Posterior vena cava (tissue), 2 donors: ENCODE data around the gene SUN1. TPM values are rescaled to one million over a fixed set of nuclear protein-coding genes. Genes with fewer than 3 reads are reported as not detected.
A peak's percentile ranks its signal among the peaks of the same experiment; 100 is the strongest.
"Not testable (repeated sequence)": the region's sequence is repeated elsewhere in the genome, so short reads cannot be mapped to it uniquely, and the experiment has no call there.

Source experiments
- DNase-seq: peaks from one replicate; pipeline ENCODE4 v3.0.0-alpha.2; 2020; ENCODE audit warnings: low spot score
- intact Hi-C, 2 donors: fragments of 100-400 bp; cut with DNase I; formaldehyde crosslinking; loops; one replicate each; pipeline versions ENCODE4 v1.14.1 to v1.14.2; 2022 to 2023
- total RNA-seq, 2 donors: library from RNA; stranded (reverse); fragmentation: NEBNext Ultra II Directional; extraction: Animal tissue kit (Norgen Biotek cat#: 25700); gene quantifications; one replicate each; pipeline ENCODE4 v1.2.1, GENCODE V29; 2021
- donor health status: DM: yes; HTN: yes; CAD: no.
- donor health status: DM: yes; HTN: yes; CAD: no.

SUN1 gene
- total RNA-seq, 2 donors from 2014 or later = 110 to 132 TPM

DNA sequence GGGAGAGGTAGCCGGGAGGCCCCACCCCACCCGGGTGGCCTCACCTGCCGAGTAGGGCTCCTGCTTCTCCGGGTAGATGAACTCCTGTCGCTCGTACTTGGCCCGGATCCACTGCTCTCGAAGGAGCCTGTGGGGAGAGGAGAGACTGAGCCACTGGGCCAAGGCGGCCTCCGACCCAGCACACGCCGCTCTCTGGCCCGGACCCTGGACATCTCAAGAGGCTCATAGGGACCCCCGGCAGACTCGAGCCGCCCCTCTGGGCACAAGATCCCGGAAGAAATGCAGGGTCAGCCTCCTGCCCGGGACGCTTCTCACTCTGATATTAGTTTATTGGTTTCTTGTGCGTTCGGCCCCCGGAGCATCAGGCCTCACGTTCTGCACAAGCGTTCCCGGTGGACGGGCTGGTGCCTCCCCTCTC lies 87.7 kb downstream of the SUN1 start:
- intact Hi-C loops = no loop called here
- peak; percentile 69 for DNase-seq

GRCh38 chr7:920351-921070 lies 88.2 kb downstream of the SUN1 start:
- intact Hi-C loops = no loop called here
- peak; percentile 79 for DNase-seq

- intact Hi-C loops = no loop called here
Measured at GRCh38 chr7:921071-921461, 88.8 kb downstream of the SUN1 start.

DNA sequence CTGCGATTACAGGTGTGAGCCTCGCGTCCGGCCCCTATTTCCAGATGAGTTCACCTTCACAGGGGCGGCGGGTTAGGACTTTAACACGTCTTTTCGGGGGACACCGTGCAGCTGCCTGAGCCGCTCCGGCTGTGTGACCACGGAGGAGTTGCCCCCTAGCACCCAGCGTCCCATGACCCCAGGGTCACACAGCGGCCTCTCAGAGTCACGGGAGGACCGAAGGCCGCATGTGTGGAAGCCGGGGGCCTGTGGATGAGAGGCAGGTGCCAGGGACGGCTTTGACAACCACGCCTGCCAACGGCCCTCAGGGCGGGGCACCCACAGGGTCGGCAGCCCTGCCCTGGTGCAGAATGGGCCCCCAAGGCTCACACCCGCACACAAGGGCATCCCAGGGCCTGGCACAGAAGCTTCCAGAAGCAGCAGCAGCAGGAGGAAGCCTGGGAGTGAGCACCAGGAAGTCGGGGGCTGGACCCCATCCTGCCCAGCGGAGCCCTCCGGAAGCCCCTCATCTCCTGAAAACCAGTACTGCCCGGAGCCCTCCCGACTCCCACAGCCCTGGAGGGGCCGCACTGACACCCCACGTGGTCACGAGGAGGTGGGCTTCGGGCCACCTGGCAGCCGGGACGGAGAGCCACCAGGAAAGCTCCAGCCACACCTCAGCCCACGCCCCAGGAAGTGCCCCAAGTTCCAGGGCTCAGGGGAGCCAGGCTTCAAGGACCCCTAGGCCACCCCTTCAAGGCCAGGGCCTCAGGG lies 89.5 kb downstream of the SUN1 start:
- intact Hi-C loops = no loop called here
- DNase-seq = peak; percentile 78

More at GRCh38 chr7:921071-921461, 88.8 kb downstream of the SUN1 start:
- DNase-seq = peak; percentile 79

DNA sequence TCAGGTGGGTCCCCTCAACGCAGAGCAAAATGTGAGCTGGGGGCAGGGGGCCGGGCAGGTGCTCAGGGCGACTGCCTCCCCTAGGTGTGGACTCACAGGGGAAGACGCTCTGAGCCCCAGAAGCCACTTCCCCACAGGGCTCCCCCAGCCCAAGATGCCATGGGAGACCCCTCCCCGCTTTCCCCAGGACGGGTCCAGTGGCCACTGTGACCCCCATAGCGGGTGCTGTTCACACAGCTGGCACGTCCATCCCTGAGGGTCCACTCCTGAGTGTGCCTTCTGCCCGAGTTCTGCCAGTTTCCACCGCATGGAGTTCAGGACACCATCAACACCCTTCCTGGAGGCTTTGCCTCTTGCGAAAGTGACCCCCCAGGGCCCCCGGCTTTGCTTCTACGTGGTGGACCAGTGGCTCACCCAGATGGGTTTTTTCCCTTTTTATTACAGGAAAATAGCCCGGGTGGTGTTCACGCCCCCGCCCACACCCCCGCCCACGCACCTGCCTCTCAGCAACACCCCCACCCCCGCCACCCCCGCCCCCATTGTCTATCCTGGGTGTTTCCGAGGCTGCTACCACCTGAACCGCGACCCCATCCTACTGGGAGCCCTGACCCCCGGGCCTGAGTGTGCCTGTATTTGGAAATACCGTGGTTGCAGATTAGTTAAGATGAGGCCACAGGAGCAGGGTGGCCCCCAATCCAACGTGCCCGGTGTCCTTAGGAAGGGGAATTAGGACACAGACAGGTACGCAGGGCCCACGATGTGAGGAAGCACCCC lies 90.2 kb downstream of the SUN1 start:
- peak; percentile 75 for DNase-seq
- intact Hi-C loops = no loop called here

GRCh38 chr7:923108-924041 lies 91.1 kb downstream of the SUN1 start:
- peak; percentile 93 for DNase-seq
- intact Hi-C loops = no loop called here

- peak; percentile 66 for DNase-seq
- intact Hi-C loops = not testable (repeated sequence)
Measured at GRCh38 chr7:924042-924441, 91.8 kb downstream of the SUN1 start.

Other genes with a start within 250 kb of the SUN1 start
- 10 to 100 TPM; 12.6 to 16.9 TPM for gene DNAAF5, start 105.8 kb upstream of the SUN1 start, total RNA-seq
- gene PRKAR1B, start 105.2 kb upstream of the SUN1 start, total RNA-seq = 10 to 100 TPM; 10.1 TPM
- gene GET4, start 44.1 kb downstream of the SUN1 start, total RNA-seq = 10 to 100 TPM; 13.2 to 16.3 TPM
- gene ADAP1, start 122.2 kb downstream of the SUN1 start, total RNA-seq = 10 to 100 TPM; 16.3 to 17.8 TPM
- 1 to 10 TPM; 5.9 to 8.4 TPM for gene COX19, start 143.1 kb downstream of the SUN1 start, total RNA-seq
- gene CYP2W1, start 150.7 kb downstream of the SUN1 start, total RNA-seq = not detected
- gene GPR146, start 212.1 kb downstream of the SUN1 start, total RNA-seq = 10 to 100 TPM in 1 of 2 donors, 1 to 10 TPM in 1; 9.4 to 14.3 TPM